ENCODE measurements around the gene DENND4B. TPM values are rescaled to one million over a fixed set of nuclear protein-coding genes. Genes with fewer than 3 reads are reported as not detected.

DENND4B gene
- total RNA-seq, 1 donor from 2014 or later = 70.7 TPM

- no peak for DNase-seq (ENCODE audit: extremely low spot score, unreplicated experiment)
- TF ChIP-seq, protein P1, sequence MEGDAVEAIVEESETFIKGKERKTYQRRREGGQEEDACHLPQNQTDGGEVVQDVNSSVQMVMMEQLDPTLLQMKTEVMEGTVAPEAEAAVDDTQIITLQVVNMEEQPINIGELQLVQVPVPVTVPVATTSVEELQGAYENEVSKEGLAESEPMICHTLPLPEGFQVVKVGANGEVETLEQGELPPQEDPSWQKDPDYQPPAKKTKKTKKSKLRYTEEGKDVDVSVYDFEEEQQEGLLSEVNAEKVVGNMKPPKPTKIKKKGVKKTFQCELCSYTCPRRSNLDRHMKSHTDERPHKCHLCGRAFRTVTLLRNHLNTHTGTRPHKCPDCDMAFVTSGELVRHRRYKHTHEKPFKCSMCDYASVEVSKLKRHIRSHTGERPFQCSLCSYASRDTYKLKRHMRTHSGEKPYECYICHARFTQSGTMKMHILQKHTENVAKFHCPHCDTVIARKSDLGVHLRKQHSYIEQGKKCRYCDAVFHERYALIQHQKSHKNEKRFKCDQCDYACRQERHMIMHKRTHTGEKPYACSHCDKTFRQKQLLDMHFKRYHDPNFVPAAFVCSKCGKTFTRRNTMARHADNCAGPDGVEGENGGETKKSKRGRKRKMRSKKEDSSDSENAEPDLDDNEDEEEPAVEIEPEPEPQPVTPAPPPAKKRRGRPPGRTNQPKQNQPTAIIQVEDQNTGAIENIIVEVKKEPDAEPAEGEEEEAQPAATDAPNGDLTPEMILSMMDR (conservative IDR thresholded peaks at IDR 0.05) = no peak
- no peak overlapping the region for H3K4me3 Mint-ChIP-seq
- H3K9me3 Mint-ChIP-seq = no peaks in the 10 kb centered on the region
- H3K36me3 Mint-ChIP-seq = no peaks in the 10 kb centered on the region
- H3K4me1 Mint-ChIP-seq (ENCODE audit: unreplicated experiment) = peaks cover 4% of the 10 kb centered on the region
- H3K27me3 Mint-ChIP-seq = no peaks in the 10 kb centered on the region
- no peak overlapping the region for H3K27ac Mint-ChIP-seq
Observed at GRCh38 chr1:153929426-153929825, 17.1 kb downstream of the DENND4B start.

GRCh38 chr1:153928791-153929341 is 17.7 kb downstream of the DENND4B start:
- H3K4me3 Mint-ChIP-seq = no peak overlapping the region
- no peaks in the 10 kb centered on the region for H3K27me3 Mint-ChIP-seq

GRCh38 chr1:153928245-153928644 is 18.3 kb downstream of the DENND4B start:
- Mint-ChIP-seq H3K27me3 (no peaks in the 10 kb centered on the region), H3K4me1 (ENCODE audit: unreplicated experiment) (peaks cover 4% of the 10 kb centered on the region), H3K36me3 (no peaks in the 10 kb centered on the region), H3K4me3 (no peak overlapping the region), H3K9me3 (no peaks in the 10 kb centered on the region), H3K27ac (no peak overlapping the region)
- TF ChIP-seq, protein P1 (conservative IDR thresholded peaks at IDR 0.05) = no peak
- DNase-seq (ENCODE audit: extremely low spot score, unreplicated experiment) = no peak

More at GRCh38 chr1:153928791-153929341, 17.7 kb downstream of the DENND4B start:
- H3K36me3 Mint-ChIP-seq = no peaks in the 10 kb centered on the region
- H3K27ac Mint-ChIP-seq = no peak overlapping the region
- no peak for DNase-seq (ENCODE audit: extremely low spot score, unreplicated experiment)
- TF ChIP-seq, protein P1 (conservative IDR thresholded peaks at IDR 0.05) = no peak
- H3K9me3 Mint-ChIP-seq = no peaks in the 10 kb centered on the region
- peaks cover 4% of the 10 kb centered on the region for H3K4me1 Mint-ChIP-seq (ENCODE audit: unreplicated experiment)

DNA sequence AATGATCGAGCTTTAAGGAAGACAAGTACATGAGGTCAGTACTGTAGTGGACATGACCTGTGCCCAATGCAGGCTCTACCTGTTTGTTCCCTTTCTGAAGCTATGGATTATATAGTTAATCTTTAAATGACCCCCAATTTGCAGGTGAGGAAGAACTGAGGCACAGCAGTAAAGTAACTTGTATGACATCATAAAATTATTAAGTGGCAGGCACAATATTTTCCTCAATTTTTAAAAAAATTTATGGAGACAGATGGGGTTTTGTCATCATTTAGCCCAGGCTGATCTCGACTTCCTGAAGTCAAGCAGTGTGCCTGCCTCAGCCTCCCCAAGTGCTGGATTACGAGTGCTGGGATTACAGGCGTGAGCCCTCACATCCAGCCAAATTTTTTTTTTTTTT is 20.1 kb downstream of the DENND4B start:
- Mint-ChIP-seq H3K9me3 (no peaks in the 10 kb centered on the region), H3K36me3 (no peaks in the 10 kb centered on the region), H3K27ac (no peak overlapping the region), H3K27me3 (peaks cover 3% of the 10 kb centered on the region), H3K4me3 (no peak overlapping the region), H3K4me1 (ENCODE audit: unreplicated experiment) (peaks cover 6% of the 10 kb centered on the region)
- no peak for DNase-seq (ENCODE audit: extremely low spot score, unreplicated experiment)
- TF ChIP-seq, protein P1 (conservative IDR thresholded peaks at IDR 0.05) = no peak

GRCh38 chr1:153922972-153923925 is 23.3 kb downstream of the DENND4B start, which contains the start of gene GATAD2B:
Gene GATAD2B, minus strand, starts transcription at chr1:153922972. Its CDS starts 94,625 bp downstream, at chr1:153828347.
- peak; percentile 97 for DNase-seq (ENCODE audit: extremely low spot score, unreplicated experiment)
- TF ChIP-seq, protein P1 (conservative IDR thresholded peaks at IDR 0.05) = no peak

More at GRCh38 chr1:153922972-153923925, 23.3 kb downstream of the DENND4B start, which contains the start of gene GATAD2B:
- peak within 1 kb of the TSS; percentile 96 for H3K4me3 Mint-ChIP-seq
- H3K36me3 Mint-ChIP-seq = no peaks in the 10 kb centered on the region
- peaks cover 34% of the 10 kb centered on the region for H3K4me1 Mint-ChIP-seq (ENCODE audit: unreplicated experiment)
- H3K9me3 Mint-ChIP-seq = no peaks in the 10 kb centered on the region
- H3K27ac Mint-ChIP-seq = peak within 1 kb of the TSS; percentile 95
- H3K27me3 Mint-ChIP-seq = peaks cover 3% of the 10 kb centered on the region
